BJ (cell line): ENCODE results near the gene BTBD7. TPM values are rescaled to one million over a fixed set of nuclear protein-coding genes. Genes with fewer than 3 reads are reported as not detected.

ENCODE experiments used
- CTCF ChIA-PET: fragments of 350-600 bp; formaldehyde crosslinking; extraction: SDS; loops from one replicate; lab custom pipeline; 2021; ENCODE audit warnings: antibody characterized with exemption, inconsistent platforms; lab: Yijun Ruan, JAX
- POLR2A ChIA-PET: fragments of 300-600 bp; sonication (Branson Sonifier 250); formaldehyde crosslinking; extraction: SDS; loops from one replicate; lab custom pipeline; 2021; ENCODE audit warnings: antibody characterized with exemption; lab: Charles Lee
- DNase-seq: peaks from one replicate; pipeline ENCODE4 v3.0.0-alpha.2; 2011; ENCODE audit warnings: low read depth
- H3K27me3 ChIP-seq: 2 replicates; pipeline ENCODE4 v1.6.0; 2011; ENCODE audit warnings: low read length; ENCODE audit not compliant: control insufficient read depth, insufficient read depth
- H3K36me3 ChIP-seq: 2 replicates; pipeline ENCODE4 v1.5.1; 2011; ENCODE audit warnings: low read length; ENCODE audit not compliant: control insufficient read depth, insufficient read depth
- H3K4me3 ChIP-seq: 2 replicates; pipeline ENCODE4 v1.5.1; 2011; ENCODE audit warnings: low read depth, mild to moderate bottlenecking, control low read depth, low read length
- polyA plus RNA-seq: library from polyadenylated mRNA; depleted of rRNA; stranded (reverse); fragments of >200 nt; gene quantifications from 2 replicates; pipeline ENCODE4 v1.2.3, GENCODE V29; 2011
- TF ChIP-seq, protein P1 (sequence below): IDR thresholded peaks from 2 replicates; pipeline ENCODE4 v1.5.1; 2011; ENCODE audit warnings: low read depth, mild to moderate bottlenecking, control low read depth, inconsistent platforms, low read length, moderate library complexity; ENCODE audit not compliant: insufficient read depth

BTBD7 gene
- polyA plus RNA-seq, 1 experiment: 17.7 TPM

DNA sequence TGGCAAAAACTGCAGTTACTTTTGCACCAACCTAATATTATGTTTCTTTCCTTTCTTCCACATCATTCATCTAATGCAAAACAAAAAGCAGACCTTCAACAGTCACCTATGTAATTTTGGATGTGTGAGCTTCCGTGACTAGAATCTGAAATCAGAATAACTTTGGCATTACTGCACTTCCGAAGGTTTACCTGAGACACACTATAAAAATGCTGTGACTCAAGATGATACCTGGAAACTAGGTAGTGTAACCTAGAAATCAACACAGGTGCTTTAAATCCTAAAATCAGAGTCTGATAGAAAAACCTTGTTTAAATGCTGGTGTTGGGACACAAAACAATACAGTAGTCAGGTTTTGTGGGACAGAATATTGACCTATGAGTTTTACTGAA lies 2.2 kb downstream of the BTBD7 start:
- Histone ChIP-seq H3K36me3 (no peaks in the 10 kb centered on the region), H3K27me3 (no peaks in the 10 kb centered on the region), H3K4me3 (no peak overlapping the region)
- DNase-seq: no peak
- ChIA-PET POLR2A (no interaction called here), CTCF (interaction anchor here (2.4 kb wide), 1 partner anchor 10 kb away, joined by 9 read pairs; no protein-coding TSS in a partner anchor)
- TF ChIP-seq, protein P1, sequence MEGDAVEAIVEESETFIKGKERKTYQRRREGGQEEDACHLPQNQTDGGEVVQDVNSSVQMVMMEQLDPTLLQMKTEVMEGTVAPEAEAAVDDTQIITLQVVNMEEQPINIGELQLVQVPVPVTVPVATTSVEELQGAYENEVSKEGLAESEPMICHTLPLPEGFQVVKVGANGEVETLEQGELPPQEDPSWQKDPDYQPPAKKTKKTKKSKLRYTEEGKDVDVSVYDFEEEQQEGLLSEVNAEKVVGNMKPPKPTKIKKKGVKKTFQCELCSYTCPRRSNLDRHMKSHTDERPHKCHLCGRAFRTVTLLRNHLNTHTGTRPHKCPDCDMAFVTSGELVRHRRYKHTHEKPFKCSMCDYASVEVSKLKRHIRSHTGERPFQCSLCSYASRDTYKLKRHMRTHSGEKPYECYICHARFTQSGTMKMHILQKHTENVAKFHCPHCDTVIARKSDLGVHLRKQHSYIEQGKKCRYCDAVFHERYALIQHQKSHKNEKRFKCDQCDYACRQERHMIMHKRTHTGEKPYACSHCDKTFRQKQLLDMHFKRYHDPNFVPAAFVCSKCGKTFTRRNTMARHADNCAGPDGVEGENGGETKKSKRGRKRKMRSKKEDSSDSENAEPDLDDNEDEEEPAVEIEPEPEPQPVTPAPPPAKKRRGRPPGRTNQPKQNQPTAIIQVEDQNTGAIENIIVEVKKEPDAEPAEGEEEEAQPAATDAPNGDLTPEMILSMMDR: no peak

DNA sequence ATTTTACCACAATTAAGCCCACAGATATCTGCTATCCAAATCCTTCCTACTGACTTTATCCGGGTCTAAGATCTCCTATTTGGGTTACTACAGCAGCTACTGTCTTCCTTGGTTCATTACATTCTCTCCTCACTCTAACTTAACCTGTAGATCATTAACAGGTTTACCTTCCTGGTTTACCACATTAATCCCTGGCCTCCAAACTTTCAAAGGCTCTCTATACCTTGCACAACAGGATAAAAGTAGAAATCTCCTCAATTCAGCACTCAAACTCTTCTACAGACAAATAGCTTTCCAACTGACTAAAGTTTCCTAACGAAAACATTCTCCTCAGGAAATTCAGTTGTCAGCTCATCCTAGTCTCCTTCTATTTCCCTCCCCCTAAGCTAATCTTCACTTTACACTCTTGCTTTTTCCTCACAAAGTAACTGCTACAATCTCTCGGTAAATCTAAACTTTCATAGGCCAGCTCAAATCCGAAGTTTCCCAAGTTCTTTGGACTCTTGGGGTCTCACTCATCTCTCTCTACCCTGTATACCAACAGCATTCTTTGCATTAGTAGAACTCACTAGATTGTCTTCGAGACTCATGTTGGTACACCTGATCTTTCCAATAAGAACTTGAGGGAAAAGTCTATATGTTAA lies 2.7 kb downstream of the BTBD7 start:
- DNase-seq: no peak
- CTCF ChIA-PET: interaction anchor here (2.4 kb wide), 1 partner anchor 9 kb away, joined by 9 read pairs; no protein-coding TSS in a partner anchor
- TF ChIP-seq, protein P1: no peak
- H3K27me3 ChIP-seq: no peaks in the 10 kb centered on the region
- H3K36me3 ChIP-seq: no peaks in the 10 kb centered on the region
- no peak overlapping the region for H3K4me3 ChIP-seq
- POLR2A ChIA-PET: no interaction called here

DNA sequence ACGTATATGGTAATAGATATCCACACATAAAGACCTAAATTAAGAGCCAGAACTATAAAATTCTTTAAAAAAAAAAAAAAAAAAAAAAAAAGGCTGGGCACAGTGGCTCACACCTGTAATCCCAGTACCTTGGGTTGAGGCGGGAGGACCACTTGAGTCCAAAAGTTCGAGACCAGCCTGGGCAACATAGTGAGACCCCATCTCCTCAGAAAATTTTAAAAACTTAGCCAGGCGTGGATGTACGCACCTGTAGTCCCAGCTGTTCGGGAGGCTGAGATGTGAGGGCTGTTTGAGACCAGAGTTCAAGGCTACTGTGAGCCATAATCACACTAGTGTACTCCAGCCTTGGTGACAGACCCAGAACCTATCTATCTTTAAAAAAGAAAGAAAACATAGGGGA lies 4.3 kb downstream of the BTBD7 start:
- ChIA-PET CTCF (no interaction called here), POLR2A (no interaction called here)
- Histone ChIP-seq H3K36me3 (no peaks in the 10 kb centered on the region), H3K4me3 (no peak overlapping the region), H3K27me3 (no peaks in the 10 kb centered on the region)
- DNase-seq: no peak
- TF ChIP-seq, protein P1: no peak

DNA sequence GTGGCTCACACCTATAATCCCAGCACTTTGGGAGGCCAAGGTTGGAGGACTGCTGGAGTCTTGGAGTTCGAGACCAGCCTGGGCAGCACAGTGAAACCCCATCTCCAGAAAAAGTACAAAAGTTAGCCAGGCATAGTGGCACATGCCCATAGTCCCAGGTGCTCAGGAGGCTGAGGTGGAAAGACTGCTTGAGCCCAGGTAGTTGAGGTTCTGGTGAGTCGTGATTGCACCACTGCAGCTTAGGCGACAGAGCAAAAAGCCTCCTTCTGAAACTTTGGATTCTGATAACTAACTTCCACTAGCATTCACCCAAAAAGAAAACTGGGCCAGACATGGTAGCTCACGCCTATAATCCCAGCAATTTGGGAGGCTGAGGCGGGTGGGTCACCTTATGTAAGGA lies 6.6 kb downstream of the BTBD7 start:
- no peak overlapping the region for H3K4me3 ChIP-seq
- ChIA-PET POLR2A (no interaction called here), CTCF (no interaction called here)
- H3K36me3 ChIP-seq: no peaks in the 10 kb centered on the region; the same call in 1 of the 2 replicates
- no peaks in the 10 kb centered on the region for H3K27me3 ChIP-seq
- no peak for DNase-seq
- TF ChIP-seq, protein P1: no peak

- ChIA-PET POLR2A (no interaction called here), CTCF (no interaction called here)
- Histone ChIP-seq H3K36me3 (no peaks in the 10 kb centered on the region; the same call in 1 of the 2 replicates), H3K4me3 (no peak overlapping the region), H3K27me3 (no peaks in the 10 kb centered on the region)
- no peak for DNase-seq
- TF ChIP-seq, protein P1: no peak
Observed at GRCh38 chr14:93323600-93324174, 9.1 kb downstream of the BTBD7 start.
